NCI-H524 (cell line): ENCODE results near the gene DDI1.

Experiments
- DNase-seq, 2 experiments: peaks; one replicate each; lab custom pipeline; 2025; lab: John Stamatoyannopoulos, UW

The DDI1 gene

DNA sequence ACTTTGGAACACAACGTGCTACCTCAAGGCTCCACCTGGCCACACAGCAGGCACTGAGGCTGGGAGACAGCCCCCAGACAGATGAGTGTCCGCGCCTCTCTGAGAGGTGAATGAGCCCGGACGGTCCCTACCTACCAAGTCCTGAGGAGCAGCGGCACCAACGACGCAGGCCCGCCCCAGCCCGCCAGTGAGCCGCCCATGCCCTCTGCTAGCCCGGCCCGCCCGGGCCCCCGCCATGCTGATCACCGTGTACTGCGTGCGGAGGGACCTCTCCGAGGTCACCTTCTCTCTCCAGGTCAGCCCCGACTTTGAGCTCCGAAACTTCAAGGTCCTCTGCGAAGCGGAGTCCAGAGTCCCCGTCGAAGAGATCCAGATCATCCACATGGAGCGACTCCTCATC lies at the start of gene DDI1:
TSS of gene DDI1 (plus strand) at position 53 of the 400 bp plus-strand sequence. CDS start at position 236, 183 bp downstream.
- no peak for DNase-seq

GRCh38 chr11:103987629-103988594 lies 48.5 kb upstream of the DDI1 start:
- no peak for DNase-seq

- DNase-seq = peak in 1 of 2 experiments; percentile 3
Observed at GRCh38 chr11:103988595-103988969, 47.9 kb upstream of the DDI1 start.

DNA sequence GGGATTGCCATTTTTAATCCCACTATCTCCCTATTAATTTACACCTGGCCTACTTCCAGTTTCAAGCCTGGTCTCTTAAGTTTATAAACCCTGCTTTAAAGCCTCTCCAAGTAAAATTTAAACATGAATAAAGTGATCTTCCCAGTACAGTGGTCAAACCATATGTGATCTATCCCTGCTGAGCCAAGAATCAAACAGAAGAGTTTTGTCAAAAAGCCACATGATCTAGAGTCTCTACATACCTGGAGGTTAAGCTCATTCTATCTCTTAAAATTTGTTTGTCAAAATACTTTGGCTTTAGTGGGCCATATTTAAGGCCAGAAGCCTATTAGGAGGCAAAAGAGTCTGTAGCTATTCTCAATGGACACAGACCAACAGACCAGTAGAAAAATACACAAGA lies 42.9 kb upstream of the DDI1 start:
- DNase-seq = peak; percentile 44 to 81

DNA sequence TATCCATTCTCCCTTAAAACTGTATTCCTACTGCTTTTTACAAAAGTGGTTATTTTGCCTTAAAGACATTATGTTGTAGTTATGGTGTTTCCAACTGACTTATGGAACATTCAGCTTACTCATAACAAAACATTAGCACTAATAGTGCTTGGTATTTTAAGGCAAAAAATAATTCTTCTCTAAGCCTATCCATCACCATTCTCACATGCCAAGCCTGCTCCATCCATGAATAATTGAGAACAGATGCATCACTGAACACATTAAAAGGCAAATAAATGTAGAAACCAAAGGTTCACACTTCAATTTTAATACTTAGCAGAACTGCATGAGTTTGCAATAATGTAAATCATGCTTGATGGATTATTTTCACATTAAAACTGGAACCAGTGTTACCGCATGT lies 42.3 kb upstream of the DDI1 start:
- no peak for DNase-seq

DNA sequence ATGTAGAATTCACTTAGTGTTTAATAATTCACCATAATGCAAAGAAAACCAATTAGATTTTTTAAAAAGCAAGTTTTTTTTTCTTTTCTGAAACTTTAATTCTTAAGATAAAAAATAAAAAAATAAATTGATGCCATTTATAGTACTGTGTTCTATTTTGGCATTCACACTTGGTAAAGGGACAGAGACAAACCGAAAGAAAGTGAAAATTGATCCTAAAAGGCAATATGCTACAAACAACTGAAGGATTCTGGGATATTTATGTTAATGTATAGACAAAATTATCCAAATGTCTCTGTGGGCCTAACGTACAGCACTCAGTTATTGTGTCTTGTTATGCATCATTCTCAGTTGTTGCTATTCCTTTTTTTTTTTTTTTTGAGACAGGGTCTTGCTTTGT lies 41.9 kb upstream of the DDI1 start:
- no peak for DNase-seq

DNA sequence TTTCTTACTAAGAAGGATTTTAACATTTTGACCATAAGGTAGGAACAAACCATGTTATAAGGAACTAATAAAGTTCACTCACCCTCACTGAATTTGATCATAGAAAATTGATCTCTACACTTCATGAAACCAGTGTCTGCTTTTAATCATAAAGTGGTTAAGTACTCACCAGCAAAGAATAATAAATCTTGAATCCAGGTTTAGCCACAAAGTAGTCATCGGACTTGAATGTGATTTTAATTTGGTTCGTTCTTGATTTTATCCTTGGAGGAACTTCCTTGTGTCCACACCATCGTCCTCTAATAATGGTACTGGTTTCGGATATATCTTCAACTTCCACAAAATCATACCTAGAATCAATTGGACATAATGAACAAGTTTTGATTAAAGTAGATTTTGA lies 40.5 kb upstream of the DDI1 start:
- no peak for DNase-seq

DNA sequence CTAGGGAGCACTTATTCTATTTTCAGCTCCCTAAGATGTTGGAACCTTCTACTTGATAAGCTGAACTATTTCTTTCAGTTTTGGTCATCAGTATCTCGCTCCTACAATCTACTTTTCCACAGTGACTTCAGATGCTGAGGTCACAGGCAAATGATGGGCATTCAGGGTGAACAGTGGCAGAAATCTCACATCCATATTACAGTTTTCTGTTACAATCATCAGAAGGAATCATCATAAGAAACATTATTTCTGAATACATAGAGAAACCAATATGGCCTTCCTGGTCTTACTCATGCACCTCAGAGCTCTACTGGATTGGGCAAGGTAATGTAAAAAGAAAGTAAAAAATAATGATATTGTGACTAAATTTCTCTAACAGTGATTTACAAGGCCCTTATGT lies 39.4 kb upstream of the DDI1 start:
- no peak for DNase-seq

DNA sequence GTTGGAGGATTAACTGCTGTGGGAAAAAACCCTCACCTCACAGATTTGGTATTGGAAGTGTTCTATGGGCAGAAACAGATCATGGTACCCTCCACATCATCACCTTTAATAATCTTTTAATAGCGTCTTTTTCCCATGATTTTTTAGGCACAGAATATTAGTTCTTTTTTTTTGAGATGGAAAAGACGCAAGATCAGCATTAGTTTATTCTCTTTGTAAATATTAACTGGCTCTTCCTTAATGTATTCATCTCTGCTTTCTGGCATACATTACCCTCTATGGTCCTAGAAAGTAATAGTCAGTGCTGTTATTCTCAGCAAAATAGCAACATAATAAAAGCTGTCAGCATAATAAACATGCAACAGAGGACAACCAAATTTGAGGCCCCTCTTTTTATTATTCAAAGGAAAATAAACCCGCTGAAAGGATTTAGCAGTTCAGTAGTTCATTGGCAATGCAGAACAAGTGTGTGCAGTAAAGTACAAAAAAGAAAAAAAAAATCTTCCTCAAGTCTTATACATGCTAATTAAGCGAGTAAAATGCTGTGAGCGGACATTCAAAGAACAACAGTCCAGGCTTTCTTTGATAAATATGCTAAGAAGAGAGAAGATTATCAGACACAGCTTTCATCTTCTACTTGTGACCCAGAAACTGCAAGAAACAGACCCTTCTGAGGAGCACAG lies 37.5 kb upstream of the DDI1 start:
- DNase-seq = no peak

DNA sequence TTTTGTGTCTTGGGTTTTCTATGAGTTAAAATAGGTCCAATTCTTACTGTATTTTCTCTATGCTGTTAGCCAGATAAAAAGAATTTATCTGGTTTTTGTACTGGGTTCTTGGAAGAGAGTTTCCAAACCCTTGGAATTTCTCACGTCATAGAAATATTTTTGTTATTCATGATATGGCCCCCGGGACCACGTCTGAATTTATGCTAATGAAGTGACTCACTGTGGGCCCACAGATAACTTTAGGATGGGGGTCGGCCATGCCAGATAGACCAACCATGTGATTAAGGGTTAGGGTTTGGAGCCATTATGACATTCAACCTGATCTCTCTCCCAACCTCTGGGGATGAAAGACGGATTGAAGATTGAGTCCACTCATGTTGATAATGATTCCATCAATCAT lies 35.6 kb upstream of the DDI1 start:
- DNase-seq = no peak

GRCh38 chr11:104001561-104002056 lies 34.8 kb upstream of the DDI1 start:
- DNase-seq = no peak

- peak in 1 of 2 experiments; percentile 5 for DNase-seq
Observed at GRCh38 chr11:104003491-104003890, 32.9 kb upstream of the DDI1 start.

- DNase-seq = no peak
Observed at GRCh38 chr11:104005234-104005855, 31.1 kb upstream of the DDI1 start.

DNA sequence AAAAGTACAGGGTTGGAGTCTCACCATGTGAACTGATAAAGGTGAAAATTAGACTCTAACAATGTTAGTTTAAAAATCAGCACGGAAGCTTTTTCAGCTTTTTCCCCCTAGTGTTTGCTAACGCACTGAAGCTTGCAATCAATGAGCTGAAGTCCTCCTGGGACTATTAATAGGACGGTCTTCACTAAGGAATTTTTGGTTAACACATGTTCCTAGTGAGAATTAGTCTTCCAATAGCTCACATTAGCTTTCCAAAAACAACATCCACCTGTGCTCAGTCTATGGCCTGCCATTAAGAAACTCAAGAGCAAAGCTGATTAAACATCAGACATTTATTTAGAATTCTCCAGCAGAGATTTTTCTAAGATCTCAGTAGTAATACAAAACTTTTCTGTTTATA lies 26.7 kb upstream of the DDI1 start:
- DNase-seq = no peak

DNA sequence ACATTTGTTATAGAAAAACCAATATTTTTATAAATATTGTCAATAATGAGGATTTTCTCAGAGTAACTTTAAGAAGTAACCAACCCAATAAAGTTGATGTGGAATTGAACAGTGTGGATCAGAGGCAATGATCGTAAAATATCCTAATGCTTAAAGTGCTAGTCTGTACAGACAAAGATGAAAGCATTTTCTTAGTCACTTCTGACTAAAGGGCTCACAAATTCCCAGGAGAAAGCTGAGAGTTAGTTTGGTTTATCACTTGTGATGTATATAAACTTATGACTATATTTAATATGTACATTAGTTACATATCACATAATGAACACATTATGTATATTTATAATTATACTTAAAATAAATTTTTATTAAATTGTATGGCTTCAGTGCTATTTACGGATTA lies 25.4 kb upstream of the DDI1 start:
- DNase-seq = no peak

DNA sequence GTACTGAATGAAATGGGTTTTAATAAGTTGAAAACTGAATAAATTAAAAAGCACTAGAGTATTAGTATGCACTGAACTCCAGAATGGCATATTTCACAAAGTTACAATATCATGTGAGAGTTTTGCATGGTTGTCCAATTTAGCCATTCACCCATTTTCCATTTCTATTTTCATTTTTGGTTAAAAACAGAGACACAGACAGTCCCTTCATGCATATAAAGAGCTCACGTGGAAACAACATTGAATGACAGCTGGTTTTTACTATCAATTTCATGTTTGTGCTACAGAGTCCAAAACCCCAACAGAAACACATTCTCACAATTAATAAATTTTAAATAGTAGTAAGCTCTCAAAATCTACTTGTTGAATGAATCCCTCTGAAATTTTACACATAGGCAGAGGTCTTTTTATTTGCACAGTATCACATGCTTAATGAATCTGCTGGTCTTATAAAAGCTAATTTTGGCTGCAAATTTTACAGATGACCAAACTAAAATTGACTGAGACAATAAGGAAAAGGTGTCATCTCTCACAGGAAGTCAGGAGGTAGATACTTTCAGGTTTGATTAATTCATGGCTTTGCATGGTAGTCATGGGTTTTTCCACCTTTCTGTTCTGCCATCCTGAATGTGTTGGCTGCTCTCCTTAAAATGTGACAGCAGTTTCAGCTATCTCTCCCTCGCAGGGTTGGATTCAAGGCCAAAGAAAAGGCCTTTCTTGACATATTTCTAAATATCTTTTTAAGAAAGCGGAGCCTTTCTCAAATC lies 20.6 kb upstream of the DDI1 start:
- DNase-seq = no peak

GRCh38 chr11:104024572-104024971 lies 11.9 kb upstream of the DDI1 start:
- DNase-seq = no peak

GRCh38 chr11:104028476-104029263 lies 7.8 kb upstream of the DDI1 start:
- no peak for DNase-seq

DNA sequence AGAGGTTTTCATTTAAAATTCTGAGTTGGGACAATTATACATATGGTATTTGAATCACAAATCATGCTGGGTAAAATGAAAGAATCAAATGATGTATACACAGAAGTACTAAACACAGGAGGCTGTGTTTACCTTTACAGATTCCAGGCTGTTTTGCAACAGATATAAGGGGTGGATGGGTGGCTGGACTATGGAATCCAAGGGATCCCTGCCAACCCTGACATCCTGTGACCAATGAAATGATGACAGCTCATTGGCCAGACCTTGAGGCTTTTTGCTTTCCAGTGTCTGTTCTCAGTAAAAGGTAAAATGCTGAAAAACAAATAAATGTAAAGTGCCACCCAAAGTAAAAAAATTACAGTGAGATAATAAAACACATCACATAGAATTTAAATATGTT lies 3.3 kb upstream of the DDI1 start:
- no peak for DNase-seq

- DNase-seq = no peak
Observed at GRCh38 chr11:104033561-104033960, 2.9 kb upstream of the DDI1 start.

DNA sequence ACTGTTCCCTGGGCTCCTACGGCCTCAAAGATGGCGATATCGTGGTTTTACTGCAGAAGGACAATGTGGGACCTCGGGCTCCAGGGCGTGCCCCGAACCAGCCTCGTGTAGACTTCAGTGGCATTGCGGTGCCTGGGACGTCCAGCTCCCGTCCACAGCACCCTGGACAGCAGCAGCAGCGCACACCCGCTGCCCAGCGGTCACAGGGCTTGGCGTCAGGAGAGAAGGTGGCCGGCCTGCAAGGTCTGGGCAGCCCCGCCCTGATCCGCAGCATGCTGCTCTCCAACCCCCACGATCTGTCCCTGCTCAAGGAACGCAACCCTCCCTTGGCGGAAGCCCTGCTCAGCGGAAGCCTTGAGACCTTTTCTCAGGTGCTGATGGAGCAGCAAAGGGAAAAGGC lies 555 bp downstream of the DDI1 start:
- no peak for DNase-seq
